GM18951 (cell line): ENCODE data around the gene SPATA13.

Experiments used
- POLR2A ChIP-seq: IDR thresholded peaks from 4 replicates; pipeline ENCODE4 v1.6.1; 2011; ENCODE audit warnings: mild to moderate bottlenecking; ENCODE audit not compliant: insufficient read length, insufficient read depth; ENCODE audit errors: extremely low read depth
- in situ Hi-C: fragments of 300-500 bp; cut with MboI; formaldehyde crosslinking; loops from one replicate; pipeline ENCODE4 v1.12.0; 2022; ENCODE audit warnings: low sequenced_read_pairs, mixed read lengths, inconsistent platforms; ENCODE audit not compliant: unreplicated experiment

SPATA13 gene

GRCh38 chr13:24232037-24232436 lies 71.5 kb downstream of the SPATA13 start:
- in situ Hi-C loops: loop anchor here (10.0 kb wide), 1 partner anchor 317 kb away; no protein-coding TSS in a partner anchor
- TF ChIP-seq POLR2A: no peak

GRCh38 chr13:24232474-24232873 lies 72.0 kb downstream of the SPATA13 start:
- no peak for TF ChIP-seq POLR2A
- in situ Hi-C loops: loop anchor here (10.0 kb wide), 1 partner anchor 318 kb away; no protein-coding TSS in a partner anchor

- in situ Hi-C loops: loop anchor here (10.0 kb wide), 1 partner anchor 319 kb away; no protein-coding TSS in a partner anchor
These were observed 72.9 kb downstream of the SPATA13 start for GRCh38 chr13:24233351-24233901.

GRCh38 chr13:24234200-24234915 lies 73.8 kb downstream of the SPATA13 start:
- TF ChIP-seq POLR2A: no peak
- in situ Hi-C loops: loop anchor here (10.0 kb wide), 1 partner anchor 320 kb away; no protein-coding TSS in a partner anchor

More at GRCh38 chr13:24233351-24233901, 72.9 kb downstream of the SPATA13 start:
- TF ChIP-seq POLR2A: no peak

GRCh38 chr13:24237356-24237755 lies 76.8 kb downstream of the SPATA13 start:
- in situ Hi-C loops: loop anchor here (10.0 kb wide), 1 partner anchor 323 kb away; no protein-coding TSS in a partner anchor
- no peak for TF ChIP-seq POLR2A

- no peak for TF ChIP-seq POLR2A
- in situ Hi-C loops: no loop called here
These were observed 80.8 kb downstream of the SPATA13 start for GRCh38 chr13:24241336-24241735.

- TF ChIP-seq POLR2A: no peak
- in situ Hi-C loops: no loop called here
These were observed 81.6 kb downstream of the SPATA13 start for GRCh38 chr13:24242100-24242499.

- in situ Hi-C loops: no loop called here
These were observed 82.8 kb downstream of the SPATA13 start for GRCh38 chr13:24243302-24243701.

GRCh38 chr13:24244802-24245201 lies 84.3 kb downstream of the SPATA13 start:
- in situ Hi-C loops: no loop called here
- no peak for TF ChIP-seq POLR2A

More at GRCh38 chr13:24243302-24243701, 82.8 kb downstream of the SPATA13 start:
- TF ChIP-seq POLR2A: no peak

- in situ Hi-C loops: no loop called here
- no peak for TF ChIP-seq POLR2A
These were observed 86.5 kb downstream of the SPATA13 start for GRCh38 chr13:24247016-24247415.

GRCh38 chr13:24249624-24250023 lies 89.1 kb downstream of the SPATA13 start:
- in situ Hi-C loops: no loop called here
- no peak for TF ChIP-seq POLR2A

- no peak for TF ChIP-seq POLR2A
- in situ Hi-C loops: no loop called here
These were observed 90.0 kb downstream of the SPATA13 start for GRCh38 chr13:24250376-24251057.

GRCh38 chr13:24251525-24251924 lies 91.0 kb downstream of the SPATA13 start:
- TF ChIP-seq POLR2A: no peak
- in situ Hi-C loops: no loop called here
